K562 (cell line): ENCODE results near the gene HNRNPF. TPM values are rescaled to one million over a fixed set of nuclear protein-coding genes. Genes with fewer than 3 reads are reported as not detected.

ENCODE experiments used
- ADNP ChIP-seq: fragments of 200-800 bp; sonication (Bioruptor generic); IDR thresholded peaks from 2 replicates; pipeline ENCODE4 v1.6.1; 2016; ENCODE audit warnings: missing genetic modification characterization, missing compliant biosample characterization
- HCFC1 ChIP-seq: IDR thresholded peaks from 2 replicates; pipeline ENCODE4 v1.6.1; 2012; ENCODE audit warnings: low read depth, low read length, improper control_type of control experiment
- HLTF ChIP-seq: fragments of 450-650 bp; IDR thresholded peaks from 2 replicates; pipeline ENCODE4 v1.6.1; 2016
- MBD2 ChIP-seq: sonication (generic); IDR thresholded peaks from 2 replicates; pipeline ENCODE4 v1.6.1; 2016; ENCODE audit warnings: low read depth, borderline replicate concordance
- MCM2 ChIP-seq: fragments of 450-650 bp; IDR thresholded peaks from 2 replicates; pipeline ENCODE4 v1.6.1; 2017; ENCODE audit warnings: low read depth, mild to moderate bottlenecking
- SIRT6 ChIP-seq: IDR thresholded peaks from one replicate; pipeline ENCODE4 v1.6.1; 2012; ENCODE audit warnings: low read depth, mild to moderate bottlenecking, control low read depth, inconsistent platforms, low read length, moderate library complexity
- SLC30A9 ChIP-seq: fragments of 250-450 bp; sonication (Bioruptor Pico); IDR thresholded peaks from 2 replicates; pipeline ENCODE4 v1.8.0; 2022; ENCODE audit warnings: mild to moderate bottlenecking, moderate library complexity
- ZNF263 ChIP-seq: sonication (generic); formaldehyde crosslinking; IDR thresholded peaks from 2 replicates; pipeline ENCODE4 v1.8.0; 2022; ENCODE audit warnings: mild to moderate bottlenecking, missing genetic modification reagents, borderline replicate concordance
- ZNF41 ChIP-seq: fragments of 250-450 bp; sonication (Bioruptor Pico); conservative IDR thresholded peaks from 2 replicates; pipeline ENCODE4 v1.4.0; 2020; ENCODE audit warnings: mild to moderate bottlenecking
- polyA plus RNA-seq, 8 experiments: library from polyadenylated mRNA; depleted of rRNA in 4 of 8; stranded (reverse) in 5 of 8; unstranded in 3 of 8; fragments of >200 nt; fragmentation: Nextera tagmentation in 2 of 8; fragmentation: Illumina TruSeq in 1 of 8; extraction: Ambion mirVana in 2 of 8; extraction: Trizol in 1 of 8; gene quantifications; 2 replicates each; pipeline versions ENCODE4 v1.2.1 to v1.2.3, GENCODE V29; 2011 to 2014; ENCODE audit warnings: inconsistent platforms in 1 of 8, missing spikeins in 1 of 8
- total RNA-seq, 7 experiments: library from RNA; depleted of rRNA in 6 of 7; stranded (reverse); fragments of >200 nt in 6 of 7; fragmentation: Illumina TruSeq in 2 of 7; extraction: Trizol in 2 of 7; gene quantifications; 2 replicates each; pipeline versions ENCODE4 v1.2.1 to v1.2.3, GENCODE V29; 2011 to 2021; ENCODE audit warnings: low replicate concordance in 1 of 7
- TF ChIP-seq, protein P1 (sequence below): fragments of 200-800 bp; sonication (Bioruptor generic); IDR thresholded peaks from 2 replicates; pipeline ENCODE4 v1.6.1; 2017; ENCODE audit warnings: missing genetic modification characterization, missing compliant biosample characterization
- TF ChIP-seq, protein P2 (sequence below): fragments of 450-650 bp; IDR thresholded peaks from 2 replicates; pipeline ENCODE4 v1.6.1; 2016; ENCODE audit warnings: low read depth
- TF ChIP-seq, protein P3 (sequence below): fragments of 450-650 bp; IDR thresholded peaks from 2 replicates; pipeline ENCODE4 v1.6.1; 2016; ENCODE audit warnings: mild to moderate bottlenecking
- TF ChIP-seq, protein P4 (sequence below): sonication (generic); formaldehyde crosslinking; IDR thresholded peaks from 2 replicates; pipeline ENCODE4 v1.8.0; 2022; ENCODE audit warnings: mild to moderate bottlenecking, missing genetic modification reagents, borderline replicate concordance

The HNRNPF gene
- total and polyA plus RNA-seq, 9 of the 15 experiments (the other 6 are each of a cell fraction or from before 2014, with no cell fraction given) = 192 to 489 (median 416) TPM

DNA sequence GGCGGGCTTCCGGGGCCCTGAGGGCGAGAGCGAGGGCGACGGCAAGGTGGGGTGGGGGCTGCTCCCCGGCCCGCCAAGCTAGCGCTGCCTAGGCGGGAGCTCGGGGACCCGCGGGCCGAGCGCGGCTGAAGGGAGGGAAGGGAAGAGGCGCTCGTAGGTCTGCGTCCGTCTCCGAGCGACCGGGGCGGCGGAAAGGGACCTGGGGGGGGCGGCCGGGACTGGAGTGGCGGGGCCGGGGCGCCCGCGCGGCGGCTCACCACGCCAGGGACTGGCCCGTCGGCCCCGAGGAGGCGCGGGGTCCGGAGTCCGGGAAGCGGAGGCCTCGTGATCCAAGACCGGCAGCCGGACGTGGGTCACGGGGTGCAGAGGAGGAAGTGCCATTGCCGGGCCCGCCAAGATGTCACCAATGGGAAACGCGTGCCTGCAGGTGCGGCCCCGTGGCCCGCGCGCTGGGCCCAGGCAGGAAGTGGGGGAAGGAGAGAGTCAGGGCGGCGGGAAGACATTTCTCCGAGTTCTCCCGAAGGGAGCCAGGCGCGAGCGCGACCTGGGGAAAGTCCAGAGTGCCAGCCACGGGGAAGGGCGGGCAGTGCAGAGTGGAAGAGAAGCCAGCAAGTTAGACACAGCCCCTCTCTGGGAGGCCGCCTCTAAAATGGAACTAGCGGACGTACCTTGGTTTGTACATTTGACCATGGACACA is 11.9 kb downstream of the HNRNPF start (continued):
- TF ChIP-seq, protein P1, sequence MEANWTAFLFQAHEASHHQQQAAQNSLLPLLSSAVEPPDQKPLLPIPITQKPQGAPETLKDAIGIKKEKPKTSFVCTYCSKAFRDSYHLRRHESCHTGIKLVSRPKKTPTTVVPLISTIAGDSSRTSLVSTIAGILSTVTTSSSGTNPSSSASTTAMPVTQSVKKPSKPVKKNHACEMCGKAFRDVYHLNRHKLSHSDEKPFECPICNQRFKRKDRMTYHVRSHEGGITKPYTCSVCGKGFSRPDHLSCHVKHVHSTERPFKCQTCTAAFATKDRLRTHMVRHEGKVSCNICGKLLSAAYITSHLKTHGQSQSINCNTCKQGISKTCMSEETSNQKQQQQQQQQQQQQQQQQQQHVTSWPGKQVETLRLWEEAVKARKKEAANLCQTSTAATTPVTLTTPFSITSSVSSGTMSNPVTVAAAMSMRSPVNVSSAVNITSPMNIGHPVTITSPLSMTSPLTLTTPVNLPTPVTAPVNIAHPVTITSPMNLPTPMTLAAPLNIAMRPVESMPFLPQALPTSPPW = peak; percentile 99
- TF ChIP-seq MBD2 = peak; percentile 73; the same call in 1 of the 2 replicates
- TF ChIP-seq ZNF263 = peak; percentile 70; the same call in 1 of the 2 replicates
- no peak for TF ChIP-seq SIRT6
- TF ChIP-seq, protein P2, sequence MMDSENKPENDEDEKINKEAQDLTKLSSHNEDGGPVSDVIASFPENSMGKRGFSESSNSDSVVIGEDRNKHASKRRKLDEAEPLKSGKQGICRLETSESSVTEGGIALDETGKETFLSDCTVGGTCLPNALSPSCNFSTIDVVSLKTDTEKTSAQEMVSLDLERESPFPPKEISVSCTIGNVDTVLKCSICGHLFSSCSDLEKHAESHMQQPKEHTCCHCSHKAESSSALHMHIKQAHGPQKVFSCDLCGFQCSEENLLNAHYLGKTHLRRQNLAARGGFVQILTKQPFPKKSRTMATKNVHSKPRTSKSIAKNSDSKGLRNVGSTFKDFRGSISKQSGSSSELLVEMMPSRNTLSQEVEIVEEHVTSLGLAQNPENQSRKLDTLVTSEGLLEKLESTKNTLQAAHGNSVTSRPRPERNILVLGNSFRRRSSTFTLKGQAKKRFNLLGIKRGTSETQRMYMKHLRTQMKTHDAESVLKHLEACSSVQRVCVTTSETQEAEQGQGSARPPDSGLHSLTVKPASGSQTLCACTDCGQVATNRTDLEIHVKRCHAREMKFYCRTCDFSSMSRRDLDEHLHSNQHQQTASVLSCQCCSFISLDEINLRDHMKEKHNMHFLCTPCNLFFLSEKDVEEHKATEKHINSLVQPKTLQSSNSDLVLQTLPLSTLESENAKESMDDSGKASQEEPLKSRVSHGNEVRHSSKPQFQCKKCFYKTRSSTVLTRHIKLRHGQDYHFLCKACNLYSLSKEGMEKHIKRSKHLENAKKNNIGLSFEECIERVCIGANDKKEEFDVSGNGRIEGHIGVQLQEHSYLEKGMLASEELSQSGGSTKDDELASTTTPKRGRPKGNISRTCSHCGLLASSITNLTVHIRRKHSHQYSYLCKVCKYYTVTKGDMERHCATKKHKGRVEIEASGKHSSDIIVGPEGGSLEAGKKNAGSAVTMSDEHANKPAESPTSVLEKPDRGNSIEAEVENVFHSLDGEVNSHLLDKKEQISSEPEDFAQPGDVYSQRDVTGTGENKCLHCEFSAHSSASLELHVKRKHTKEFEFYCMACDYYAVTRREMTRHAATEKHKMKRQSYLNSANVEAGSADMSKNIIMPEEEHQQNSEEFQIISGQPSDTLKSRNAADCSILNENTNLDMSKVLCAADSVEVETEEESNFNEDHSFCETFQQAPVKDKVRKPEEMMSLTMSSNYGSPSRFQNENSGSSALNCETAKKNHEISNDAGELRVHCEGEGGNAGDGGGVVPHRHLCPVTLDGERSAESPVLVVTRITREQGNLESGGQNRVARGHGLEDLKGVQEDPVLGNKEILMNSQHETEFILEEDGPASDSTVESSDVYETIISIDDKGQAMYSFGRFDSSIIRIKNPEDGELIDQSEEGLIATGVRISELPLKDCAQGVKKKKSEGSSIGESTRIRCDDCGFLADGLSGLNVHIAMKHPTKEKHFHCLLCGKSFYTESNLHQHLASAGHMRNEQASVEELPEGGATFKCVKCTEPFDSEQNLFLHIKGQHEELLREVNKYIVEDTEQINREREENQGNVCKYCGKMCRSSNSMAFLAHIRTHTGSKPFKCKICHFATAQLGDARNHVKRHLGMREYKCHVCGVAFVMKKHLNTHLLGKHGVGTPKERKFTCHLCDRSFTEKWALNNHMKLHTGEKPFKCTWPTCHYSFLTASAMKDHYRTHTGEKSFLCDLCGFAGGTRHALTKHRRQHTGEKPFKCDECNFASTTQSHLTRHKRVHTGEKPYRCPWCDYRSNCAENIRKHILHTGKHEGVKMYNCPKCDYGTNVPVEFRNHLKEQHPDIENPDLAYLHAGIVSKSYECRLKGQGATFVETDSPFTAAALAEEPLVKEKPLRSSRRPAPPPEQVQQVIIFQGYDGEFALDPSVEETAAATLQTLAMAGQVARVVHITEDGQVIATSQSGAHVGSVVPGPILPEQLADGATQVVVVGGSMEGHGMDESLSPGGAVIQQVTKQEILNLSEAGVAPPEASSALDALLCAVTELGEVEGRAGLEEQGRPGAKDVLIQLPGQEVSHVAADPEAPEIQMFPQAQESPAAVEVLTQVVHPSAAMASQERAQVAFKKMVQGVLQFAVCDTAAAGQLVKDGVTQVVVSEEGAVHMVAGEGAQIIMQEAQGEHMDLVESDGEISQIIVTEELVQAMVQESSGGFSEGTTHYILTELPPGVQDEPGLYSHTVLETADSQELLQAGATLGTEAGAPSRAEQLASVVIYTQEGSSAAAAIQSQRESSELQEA = no peak
- TF ChIP-seq, protein P3, sequence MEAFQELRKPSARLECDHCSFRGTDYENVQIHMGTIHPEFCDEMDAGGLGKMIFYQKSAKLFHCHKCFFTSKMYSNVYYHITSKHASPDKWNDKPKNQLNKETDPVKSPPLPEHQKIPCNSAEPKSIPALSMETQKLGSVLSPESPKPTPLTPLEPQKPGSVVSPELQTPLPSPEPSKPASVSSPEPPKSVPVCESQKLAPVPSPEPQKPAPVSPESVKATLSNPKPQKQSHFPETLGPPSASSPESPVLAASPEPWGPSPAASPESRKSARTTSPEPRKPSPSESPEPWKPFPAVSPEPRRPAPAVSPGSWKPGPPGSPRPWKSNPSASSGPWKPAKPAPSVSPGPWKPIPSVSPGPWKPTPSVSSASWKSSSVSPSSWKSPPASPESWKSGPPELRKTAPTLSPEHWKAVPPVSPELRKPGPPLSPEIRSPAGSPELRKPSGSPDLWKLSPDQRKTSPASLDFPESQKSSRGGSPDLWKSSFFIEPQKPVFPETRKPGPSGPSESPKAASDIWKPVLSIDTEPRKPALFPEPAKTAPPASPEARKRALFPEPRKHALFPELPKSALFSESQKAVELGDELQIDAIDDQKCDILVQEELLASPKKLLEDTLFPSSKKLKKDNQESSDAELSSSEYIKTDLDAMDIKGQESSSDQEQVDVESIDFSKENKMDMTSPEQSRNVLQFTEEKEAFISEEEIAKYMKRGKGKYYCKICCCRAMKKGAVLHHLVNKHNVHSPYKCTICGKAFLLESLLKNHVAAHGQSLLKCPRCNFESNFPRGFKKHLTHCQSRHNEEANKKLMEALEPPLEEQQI = no peak
- peak; percentile 50 for TF ChIP-seq HCFC1
- no peak for TF ChIP-seq MCM2
- no peak for TF ChIP-seq SLC30A9 (CRISPR knock-in tag)
- peak; percentile 25; the same call in 1 of the 2 replicates for TF ChIP-seq ZNF41 (CRISPR knock-in tag)
- TF ChIP-seq, protein P4, sequence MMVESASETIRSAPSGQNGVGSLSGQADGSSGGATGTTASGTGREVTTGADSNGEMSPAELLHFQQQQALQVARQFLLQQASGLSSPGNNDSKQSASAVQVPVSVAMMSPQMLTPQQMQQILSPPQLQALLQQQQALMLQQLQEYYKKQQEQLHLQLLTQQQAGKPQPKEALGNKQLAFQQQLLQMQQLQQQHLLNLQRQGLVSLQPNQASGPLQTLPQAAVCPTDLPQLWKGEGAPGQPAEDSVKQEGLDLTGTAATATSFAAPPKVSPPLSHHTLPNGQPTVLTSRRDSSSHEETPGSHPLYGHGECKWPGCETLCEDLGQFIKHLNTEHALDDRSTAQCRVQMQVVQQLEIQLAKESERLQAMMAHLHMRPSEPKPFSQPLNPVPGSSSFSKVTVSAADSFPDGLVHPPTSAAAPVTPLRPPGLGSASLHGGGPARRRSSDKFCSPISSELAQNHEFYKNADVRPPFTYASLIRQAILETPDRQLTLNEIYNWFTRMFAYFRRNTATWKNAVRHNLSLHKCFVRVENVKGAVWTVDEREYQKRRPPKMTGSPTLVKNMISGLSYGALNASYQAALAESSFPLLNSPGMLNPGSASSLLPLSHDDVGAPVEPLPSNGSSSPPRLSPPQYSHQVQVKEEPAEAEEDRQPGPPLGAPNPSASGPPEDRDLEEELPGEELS (CRISPR knock-in tag) = peak; percentile 100
- TF ChIP-seq HLTF = peak; percentile 65; the same call in 1 of the 2 replicates
- no peak for TF ChIP-seq ADNP (tag)
